ENCODE measurements around the gene N4BP2L1. TPM values are rescaled to one million over a fixed set of nuclear protein-coding genes. Genes with fewer than 3 reads are reported as not detected.

Gene N4BP2L1
- total RNA-seq, 1 experiment from 2014 or later = 14.2 TPM

- H3K4me3 ChIP-seq (ENCODE audit: low read length) = no peak overlapping the region
- no peaks in the 10 kb centered on the region for H3K36me3 ChIP-seq (ENCODE audit: insufficient read depth, low read length)
- H3K9ac ChIP-seq (ENCODE audit: low read length) = no peak overlapping the region
- H3K79me2 ChIP-seq (ENCODE audit: low read length) = no peaks in the 10 kb centered on the region
- H4K20me1 ChIP-seq (ENCODE audit: insufficient read depth, low read depth, low read length) = no peaks in the 10 kb centered on the region
- H3K4me2 ChIP-seq (ENCODE audit: low read depth, low read length, poor library complexity, severe bottlenecking) = no peak overlapping the region
- H3K27ac ChIP-seq (ENCODE audit: low read length) = no peak overlapping the region
- no peak overlapping the region for H2AFZ ChIP-seq (ENCODE audit: low read length)
- H3K9me2 ChIP-seq (replicated peaks; ENCODE audit: insufficient read depth, low read length) = no peaks in the 10 kb centered on the region
- no peak for DNase-seq
- H3K9me3 ChIP-seq (ENCODE audit: low read length) = no peaks in the 10 kb centered on the region
- H3K27me3 ChIP-seq (ENCODE audit: low read length) = no peaks in the 10 kb centered on the region
- no peaks in the 10 kb centered on the region for H3K4me1 ChIP-seq (ENCODE audit: low read length)
Measured at GRCh38 chr13:32446220-32446619, 18.3 kb upstream of the N4BP2L1 start.

DNA sequence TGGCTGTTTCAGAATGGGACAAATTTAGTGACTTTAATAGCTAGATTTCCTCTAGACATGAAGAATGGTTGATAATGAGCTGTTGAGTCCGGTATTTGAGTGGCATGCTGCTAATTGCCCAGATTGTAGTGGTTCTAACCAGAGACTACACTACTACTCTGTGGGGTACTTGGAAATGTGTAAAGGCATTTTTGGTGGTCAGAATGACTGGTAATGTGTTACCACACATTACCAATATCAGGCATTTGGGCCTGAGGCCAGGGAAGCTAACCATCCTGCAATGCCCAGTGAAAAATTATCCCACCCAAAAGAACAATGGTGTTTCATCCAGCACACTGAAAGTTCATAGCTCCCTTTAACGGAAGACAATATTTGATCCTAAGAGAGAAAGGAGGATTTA, 17.5 kb upstream of the N4BP2L1 start:
- no peak overlapping the region for H3K27ac ChIP-seq (ENCODE audit: low read length)
- H3K4me3 ChIP-seq (ENCODE audit: low read length) = no peak overlapping the region
- no peaks in the 10 kb centered on the region for H3K4me1 ChIP-seq (ENCODE audit: low read length)
- H3K27me3 ChIP-seq (ENCODE audit: low read length) = no peaks in the 10 kb centered on the region
- no peak for DNase-seq
- H2AFZ ChIP-seq (ENCODE audit: low read length) = no peak overlapping the region
- H3K4me2 ChIP-seq (ENCODE audit: low read depth, low read length, poor library complexity, severe bottlenecking) = no peak overlapping the region
- no peaks in the 10 kb centered on the region for H3K79me2 ChIP-seq (ENCODE audit: low read length)
- no peaks in the 10 kb centered on the region for H4K20me1 ChIP-seq (ENCODE audit: insufficient read depth, low read depth, low read length)
- H3K9ac ChIP-seq (ENCODE audit: low read length) = no peak overlapping the region
- H3K9me2 ChIP-seq (replicated peaks; ENCODE audit: insufficient read depth, low read length) = no peaks in the 10 kb centered on the region
- no peaks in the 10 kb centered on the region for H3K36me3 ChIP-seq (ENCODE audit: insufficient read depth, low read length)
- no peaks in the 10 kb centered on the region for H3K9me3 ChIP-seq (ENCODE audit: low read length)

- H3K9me3 ChIP-seq (ENCODE audit: low read length) = no peaks in the 10 kb centered on the region
- peak; percentile 73 for DNase-seq
- no peaks in the 10 kb centered on the region for H3K9me2 ChIP-seq (replicated peaks; ENCODE audit: insufficient read depth, low read length)
- no peaks in the 10 kb centered on the region for H3K4me1 ChIP-seq (ENCODE audit: low read length)
- no peak overlapping the region for H3K9ac ChIP-seq (ENCODE audit: low read length)
- H2AFZ ChIP-seq (ENCODE audit: low read length) = peak overlapping the region; percentile 56; the same call in 1 of the 2 replicates
- H3K79me2 ChIP-seq (ENCODE audit: low read length) = no peaks in the 10 kb centered on the region
- no peaks in the 10 kb centered on the region for H3K36me3 ChIP-seq (ENCODE audit: insufficient read depth, low read length)
- H3K4me2 ChIP-seq (ENCODE audit: low read depth, low read length, poor library complexity, severe bottlenecking) = no peak overlapping the region
- H3K27me3 ChIP-seq (ENCODE audit: low read length) = no peaks in the 10 kb centered on the region
- no peaks in the 10 kb centered on the region for H4K20me1 ChIP-seq (ENCODE audit: insufficient read depth, low read depth, low read length)
- H3K4me3 ChIP-seq (ENCODE audit: low read length) = no peak overlapping the region
- H3K27ac ChIP-seq (ENCODE audit: low read length) = no peak overlapping the region
Measured at GRCh38 chr13:32443111-32443510, 15.2 kb upstream of the N4BP2L1 start.

GRCh38 chr13:32438871-32439270, 10.9 kb upstream of the N4BP2L1 start:
- no peaks in the 10 kb centered on the region for H3K27me3 ChIP-seq (ENCODE audit: low read length)
- H3K4me1 ChIP-seq (ENCODE audit: low read length) = no peaks in the 10 kb centered on the region
- H3K9me2 ChIP-seq (replicated peaks; ENCODE audit: insufficient read depth, low read length) = no peaks in the 10 kb centered on the region
- no peak for DNase-seq
- no peak overlapping the region for H3K4me3 ChIP-seq (ENCODE audit: low read length)
- no peaks in the 10 kb centered on the region for H4K20me1 ChIP-seq (ENCODE audit: insufficient read depth, low read depth, low read length)
- H3K36me3 ChIP-seq (ENCODE audit: insufficient read depth, low read length) = no peaks in the 10 kb centered on the region
- H3K79me2 ChIP-seq (ENCODE audit: low read length) = no peaks in the 10 kb centered on the region
- no peak overlapping the region for H2AFZ ChIP-seq (ENCODE audit: low read length)
- no peaks in the 10 kb centered on the region for H3K9me3 ChIP-seq (ENCODE audit: low read length)
- H3K9ac ChIP-seq (ENCODE audit: low read length) = no peak overlapping the region
- H3K4me2 ChIP-seq (ENCODE audit: low read depth, low read length, poor library complexity, severe bottlenecking) = no peak overlapping the region
- H3K27ac ChIP-seq (ENCODE audit: low read length) = no peak overlapping the region

DNA sequence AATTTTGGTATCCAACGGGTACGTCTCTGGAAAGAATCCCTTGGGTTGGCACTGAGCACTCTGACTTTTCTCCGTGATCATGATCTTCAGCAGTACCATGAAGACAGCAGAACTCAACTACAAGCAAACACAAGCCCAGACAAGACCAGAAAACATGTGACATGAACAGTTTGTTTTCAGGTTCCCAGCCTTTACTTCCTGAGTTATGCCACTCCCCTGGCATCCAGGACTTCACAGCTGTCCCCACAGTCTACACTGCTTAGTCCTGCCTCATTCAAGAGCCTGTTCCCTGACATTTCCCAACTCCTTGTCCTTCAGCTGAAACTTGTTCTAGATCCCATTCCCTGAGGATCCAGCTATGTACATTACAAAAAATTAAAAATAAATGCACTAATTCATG, 4.9 kb upstream of the N4BP2L1 start:
- Histone ChIP-seq H3K27ac (ENCODE audit: low read length) (no peak overlapping the region), H2AFZ (ENCODE audit: low read length) (no peak overlapping the region), H3K79me2 (ENCODE audit: low read length) (no peaks in the 10 kb centered on the region), H3K9ac (ENCODE audit: low read length) (no peak overlapping the region), H4K20me1 (ENCODE audit: insufficient read depth, low read depth, low read length) (no peaks in the 10 kb centered on the region), H3K4me1 (ENCODE audit: low read length) (peaks cover 10% of the 10 kb centered on the region), H3K4me2 (ENCODE audit: low read depth, low read length, poor library complexity, severe bottlenecking) (no peak overlapping the region), H3K9me2 (replicated peaks; ENCODE audit: insufficient read depth, low read length) (no peaks in the 10 kb centered on the region), H3K27me3 (ENCODE audit: low read length) (no peaks in the 10 kb centered on the region), H3K36me3 (ENCODE audit: insufficient read depth, low read length) (no peaks in the 10 kb centered on the region), H3K9me3 (ENCODE audit: low read length) (no peaks in the 10 kb centered on the region), H3K4me3 (ENCODE audit: low read length) (no peak overlapping the region)
- no peak for DNase-seq

- Histone ChIP-seq H3K4me1 (ENCODE audit: low read length) (peaks cover 17% of the 10 kb centered on the region), H3K4me3 (ENCODE audit: low read length) (no peak overlapping the region), H3K36me3 (ENCODE audit: insufficient read depth, low read length) (no peaks in the 10 kb centered on the region), H3K27ac (ENCODE audit: low read length) (no peak overlapping the region), H3K9ac (ENCODE audit: low read length) (no peak overlapping the region), H3K9me2 (replicated peaks; ENCODE audit: insufficient read depth, low read length) (no peaks in the 10 kb centered on the region), H2AFZ (ENCODE audit: low read length) (no peak overlapping the region), H3K27me3 (ENCODE audit: low read length) (no peaks in the 10 kb centered on the region), H4K20me1 (ENCODE audit: insufficient read depth, low read depth, low read length) (no peaks in the 10 kb centered on the region), H3K79me2 (ENCODE audit: low read length) (peaks cover 4% of the 10 kb centered on the region), H3K9me3 (ENCODE audit: low read length) (no peaks in the 10 kb centered on the region), H3K4me2 (ENCODE audit: low read depth, low read length, poor library complexity, severe bottlenecking) (no peak overlapping the region)
- no peak for DNase-seq
Measured at GRCh38 chr13:32431361-32431760, 3.4 kb upstream of the N4BP2L1 start.

GRCh38 chr13:32430018-32430747, 2.3 kb upstream of the N4BP2L1 start:
- Histone ChIP-seq H3K9ac (ENCODE audit: low read length) (no peak overlapping the region), H3K36me3 (ENCODE audit: insufficient read depth, low read length) (no peaks in the 10 kb centered on the region)

GRCh38 chr13:32429433-32429909, 1.5 kb upstream of the N4BP2L1 start:
- Histone ChIP-seq H4K20me1 (ENCODE audit: insufficient read depth, low read depth, low read length) (no peaks in the 10 kb centered on the region), H3K4me3 (ENCODE audit: low read length) (no peak overlapping the region), H3K79me2 (ENCODE audit: low read length) (peaks cover 23% of the 10 kb centered on the region), H3K27ac (ENCODE audit: low read length) (no peak overlapping the region), H3K27me3 (ENCODE audit: low read length) (no peaks in the 10 kb centered on the region), H3K4me1 (ENCODE audit: low read length) (peaks cover 25% of the 10 kb centered on the region), H3K36me3 (ENCODE audit: insufficient read depth, low read length) (no peaks in the 10 kb centered on the region), H3K4me2 (ENCODE audit: low read depth, low read length, poor library complexity, severe bottlenecking) (no peak overlapping the region), H3K9ac (ENCODE audit: low read length) (no peak overlapping the region), H2AFZ (ENCODE audit: low read length) (no peak overlapping the region), H3K9me3 (ENCODE audit: low read length) (no peaks in the 10 kb centered on the region), H3K9me2 (replicated peaks; ENCODE audit: insufficient read depth, low read length) (no peaks in the 10 kb centered on the region)
- no peak for DNase-seq

More at GRCh38 chr13:32430018-32430747, 2.3 kb upstream of the N4BP2L1 start:
- no peak for DNase-seq
- Histone ChIP-seq H3K27me3 (ENCODE audit: low read length) (no peaks in the 10 kb centered on the region), H3K4me2 (ENCODE audit: low read depth, low read length, poor library complexity, severe bottlenecking) (no peak overlapping the region), H3K27ac (ENCODE audit: low read length) (no peak overlapping the region), H3K9me2 (replicated peaks; ENCODE audit: insufficient read depth, low read length) (no peaks in the 10 kb centered on the region), H2AFZ (ENCODE audit: low read length) (no peak overlapping the region), H4K20me1 (ENCODE audit: insufficient read depth, low read depth, low read length) (no peaks in the 10 kb centered on the region), H3K4me1 (ENCODE audit: low read length) (peaks cover 25% of the 10 kb centered on the region), H3K4me3 (ENCODE audit: low read length) (no peak overlapping the region), H3K9me3 (ENCODE audit: low read length) (no peaks in the 10 kb centered on the region), H3K79me2 (ENCODE audit: low read length) (peaks cover 16% of the 10 kb centered on the region)

All from Karpas-422 (cell line).